Neural cell (in vitro differentiated cells): ENCODE data around the gene HS6ST3.

Experiments used
- EZH2 ChIP-seq: fragments of 200-600, 300-800 bp; shearing (Covaris generic), sonication (generic); IDR thresholded peaks from 2 replicates; pipeline ENCODE4 v1.6.1; 2014; ENCODE audit warnings: antibody characterized with exemption, low read length, borderline replicate concordance, mild to moderate bottlenecking; ENCODE audit not compliant: insufficient read depth, poor library complexity, severe bottlenecking
- MXI1 ChIP-seq: fragments of 450-650 bp; conservative IDR thresholded peaks from 2 replicates; pipeline ENCODE4 v1.6.1; 2014; ENCODE audit warnings: antibody characterized with exemption, mild to moderate bottlenecking; ENCODE audit not compliant: poor library complexity, severe bottlenecking
- POLR2AphosphoS5 ChIP-seq: IDR thresholded peaks from 2 replicates; pipeline ENCODE4 v1.6.1; 2012
- RAD21 ChIP-seq: fragments of 450-650 bp; conservative IDR thresholded peaks from 2 replicates; pipeline ENCODE4 v1.6.1; 2014; ENCODE audit warnings: antibody characterized with exemption, mild to moderate bottlenecking, moderate library complexity
- SMC3 ChIP-seq: fragments of 450-650 bp; conservative IDR thresholded peaks from 2 replicates; pipeline ENCODE4 v1.6.1; 2014; ENCODE audit warnings: antibody characterized with exemption, mild to moderate bottlenecking, moderate library complexity; ENCODE audit not compliant: poor library complexity
- TF ChIP-seq, protein P1 (sequence below): fragments of 450-650 bp; IDR thresholded peaks from 2 replicates; pipeline ENCODE4 v1.5.1; 2014; ENCODE audit warnings: antibody characterized with exemption, mild to moderate bottlenecking, moderate library complexity; ENCODE audit not compliant: poor library complexity, severe bottlenecking

GRCh38 chr13:96696389-96696900 lies 606.5 kb downstream of the HS6ST3 start:
- TF ChIP-seq, protein P1, sequence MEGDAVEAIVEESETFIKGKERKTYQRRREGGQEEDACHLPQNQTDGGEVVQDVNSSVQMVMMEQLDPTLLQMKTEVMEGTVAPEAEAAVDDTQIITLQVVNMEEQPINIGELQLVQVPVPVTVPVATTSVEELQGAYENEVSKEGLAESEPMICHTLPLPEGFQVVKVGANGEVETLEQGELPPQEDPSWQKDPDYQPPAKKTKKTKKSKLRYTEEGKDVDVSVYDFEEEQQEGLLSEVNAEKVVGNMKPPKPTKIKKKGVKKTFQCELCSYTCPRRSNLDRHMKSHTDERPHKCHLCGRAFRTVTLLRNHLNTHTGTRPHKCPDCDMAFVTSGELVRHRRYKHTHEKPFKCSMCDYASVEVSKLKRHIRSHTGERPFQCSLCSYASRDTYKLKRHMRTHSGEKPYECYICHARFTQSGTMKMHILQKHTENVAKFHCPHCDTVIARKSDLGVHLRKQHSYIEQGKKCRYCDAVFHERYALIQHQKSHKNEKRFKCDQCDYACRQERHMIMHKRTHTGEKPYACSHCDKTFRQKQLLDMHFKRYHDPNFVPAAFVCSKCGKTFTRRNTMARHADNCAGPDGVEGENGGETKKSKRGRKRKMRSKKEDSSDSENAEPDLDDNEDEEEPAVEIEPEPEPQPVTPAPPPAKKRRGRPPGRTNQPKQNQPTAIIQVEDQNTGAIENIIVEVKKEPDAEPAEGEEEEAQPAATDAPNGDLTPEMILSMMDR: no peak
- TF ChIP-seq RAD21 (no peak), EZH2 (no peak), POLR2AphosphoS5 (no peak), SMC3 (no peak), MXI1 (no peak)
